GM23338 (cell line): ENCODE measurements around the gene ZBTB46. TPM values are rescaled to one million over a fixed set of nuclear protein-coding genes. Genes with fewer than 3 reads are reported as not detected.

Experiments
- ATAC-seq: fragments of 200-7000 bp; cut with Tn5 transposase; 3 replicates; pipeline ENCODE4 v1.9.1; 2020
- DNase-seq: peaks from one replicate; pipeline ENCODE4 v3.0.0-alpha.2; 2015; ENCODE audit warnings: low spot score
- H2AFZ ChIP-seq: fragments of 200-600 bp; sonication (generic); 2 replicates; pipeline ENCODE4 v1.8.0; 2016; ENCODE audit warnings: antibody characterized with exemption, mild to moderate bottlenecking, moderate library complexity
- H3F3A ChIP-seq: fragments of 200-600 bp; sonication (generic); replicated peaks from 2 replicates; pipeline ENCODE4 v1.8.0; 2017; ENCODE audit warnings: antibody characterized with exemption, mixed run types, low read depth
- H3K27ac ChIP-seq: fragments of 200-600 bp; sonication (generic); 2 replicates; pipeline ENCODE4 v1.6.1; 2016; ENCODE audit warnings: low read depth
- H3K27me3 ChIP-seq: fragments of 200-600 bp; sonication (generic); 2 replicates; pipeline ENCODE4 v1.8.0; 2016; ENCODE audit warnings: mild to moderate bottlenecking, mixed run types, moderate library complexity; ENCODE audit not compliant: insufficient read depth
- H3K36me3 ChIP-seq: fragments of 200-600 bp; sonication (generic); 2 replicates; pipeline ENCODE4 v1.8.0; 2016; ENCODE audit warnings: mild to moderate bottlenecking; ENCODE audit not compliant: insufficient read depth
- H3K4me1 ChIP-seq: fragments of 200-600 bp; sonication (generic); 2 replicates; pipeline ENCODE4 v1.8.0; 2016; ENCODE audit warnings: mild to moderate bottlenecking, moderate library complexity; ENCODE audit not compliant: insufficient read depth
- H3K4me2 ChIP-seq: fragments of 200-600 bp; sonication (generic); 2 replicates; pipeline ENCODE4 v1.7.1; 2017; ENCODE audit warnings: mixed run types
- H3K4me3 ChIP-seq: fragments of 200-600 bp; sonication (generic); 2 replicates; pipeline ENCODE4 v1.6.1; 2016; ENCODE audit warnings: mixed run types
- H3K79me2 ChIP-seq: fragments of 200-600 bp; sonication (generic); replicated peaks from 2 replicates; pipeline ENCODE4 v1.8.0; 2017; ENCODE audit warnings: mild to moderate bottlenecking; ENCODE audit not compliant: insufficient read depth
- H3K9me2 ChIP-seq: fragments of 200-600 bp; sonication (generic); 2 replicates; pipeline ENCODE4 v1.8.0; 2017; ENCODE audit not compliant: insufficient read depth
- H4K20me1 ChIP-seq: fragments of 200-600 bp; sonication (generic); replicated peaks from 2 replicates; pipeline ENCODE4 v1.8.0; 2017; ENCODE audit warnings: mild to moderate bottlenecking; ENCODE audit not compliant: insufficient read depth
- H3K27ac Mint-ChIP-seq: 2 replicates; pipeline ENCODE4 v1.8.0; 2020; ENCODE audit warnings: inconsistent platforms, mild to moderate bottlenecking, moderate library complexity, mixed read lengths
- H3K27me3 Mint-ChIP-seq: 3 replicates; pipeline ENCODE4 v1.8.0; 2022; ENCODE audit warnings: low read depth, mild to moderate bottlenecking, moderate library complexity, mixed read lengths, inconsistent platforms; ENCODE audit not compliant: insufficient read depth, poor library complexity
- H3K36me3 Mint-ChIP-seq: 3 replicates; pipeline ENCODE4 v1.8.0; 2021; ENCODE audit warnings: low read depth, mild to moderate bottlenecking, inconsistent platforms, moderate library complexity, mixed read lengths
- H3K4me1 Mint-ChIP-seq: 3 replicates; pipeline ENCODE4 v1.8.0; 2020; ENCODE audit warnings: mild to moderate bottlenecking, inconsistent platforms, mixed read lengths
- H3K4me3 Mint-ChIP-seq: 3 replicates; pipeline ENCODE4 v1.8.0; 2021; ENCODE audit warnings: moderate library complexity, mild to moderate bottlenecking, inconsistent platforms, mixed read lengths
- H3K9me3 Mint-ChIP-seq: 3 replicates; pipeline ENCODE4 v1.8.0; 2020; ENCODE audit warnings: moderate library complexity, mild to moderate bottlenecking, inconsistent platforms, mixed read lengths
- CREB1 ChIP-seq: fragments of 250-450 bp; sonication (Bioruptor Pico); IDR thresholded peaks from 2 replicates; pipeline ENCODE4 v1.5.0; 2020; ENCODE audit warnings: low read depth, mild to moderate bottlenecking, moderate library complexity
- ETS1 ChIP-seq: IDR thresholded peaks from 2 replicates; pipeline ENCODE4 v1.6.1; 2016; ENCODE audit warnings: antibody characterized with exemption
- EZH2 ChIP-seq: fragments of 200-600 bp; sonication (generic); IDR thresholded peaks from one replicate; pipeline ENCODE4 v1.8.0; 2017; ENCODE audit warnings: antibody characterized with exemption, mild to moderate bottlenecking, low read depth; ENCODE audit not compliant: unreplicated experiment
- EZH2phosphoT487 ChIP-seq: fragments of 200-600 bp; sonication (generic); IDR thresholded peaks from one replicate; pipeline ENCODE4 v1.8.1; 2018; ENCODE audit warnings: antibody characterized with exemption; ENCODE audit not compliant: unreplicated experiment
- JUNB ChIP-seq: IDR thresholded peaks from one replicate; pipeline ENCODE4 v1.6.1; 2016; ENCODE audit warnings: antibody characterized with exemption; ENCODE audit not compliant: unreplicated experiment
- NANOG ChIP-seq: IDR thresholded peaks from 2 replicates; pipeline ENCODE4 v1.6.1; 2016; ENCODE audit warnings: antibody characterized with exemption, borderline replicate concordance
- POLR2AphosphoS5 ChIP-seq: IDR thresholded peaks from 2 replicates; pipeline ENCODE4 v1.6.1; 2016; ENCODE audit warnings: antibody characterized with exemption, low read depth
- REST ChIP-seq: IDR thresholded peaks from one replicate; pipeline ENCODE4 v1.6.1; 2018; ENCODE audit warnings: antibody characterized with exemption; ENCODE audit not compliant: unreplicated experiment
- STAT1 ChIP-seq: IDR thresholded peaks from one replicate; pipeline ENCODE4 v1.6.1; 2016; ENCODE audit warnings: antibody characterized with exemption; ENCODE audit not compliant: unreplicated experiment
- ZNF114 ChIP-seq: fragments of 250-450 bp; sonication (Bioruptor Pico); IDR thresholded peaks from 2 replicates; pipeline ENCODE4 v1.5.0; 2020; ENCODE audit warnings: mild to moderate bottlenecking, moderate library complexity
- ZNF462 ChIP-seq: fragments of 250-450 bp; sonication (Bioruptor Pico); IDR thresholded peaks from 2 replicates; pipeline ENCODE4 v1.5.0; 2020; ENCODE audit warnings: mild to moderate bottlenecking, moderate library complexity
- polyA plus RNA-seq: library from polyadenylated mRNA; unstranded; fragments of >200 nt; fragmentation: Nextera tagmentation; extraction: Ambion mirVana; gene quantifications from 2 replicates; pipeline ENCODE4 v1.2.1, GENCODE V29; 2016
- total RNA-seq: library from RNA; depleted of rRNA; stranded (reverse); fragments of >200 nt; shearing (Covaris generic); gene quantifications from 2 replicates; pipeline ENCODE4 v1.2.3, GENCODE V29; 2014

The ZBTB46 gene
- total and polyA plus RNA-seq, 2 experiments from 2014 or later: 3.2 to 26.9 TPM

- Histone ChIP-seq H4K20me1 (peaks cover 12% of the 10 kb centered on the region), H3K27me3 (no peaks in the 10 kb centered on the region), H3K4me3 (no peak overlapping the region), H3K4me1 (no peaks in the 10 kb centered on the region), H3K27ac (no peak overlapping the region), H3K4me2 (no peak overlapping the region), H3K79me2 (peaks cover 87% of the 10 kb centered on the region), H3F3A (0 out of 2 replicates have a peak, but pooled peaks cover 12% of the 10 kb centered on the region), H3K36me3 (peaks cover 4% of the 10 kb centered on the region; the same call in 1 of the 2 replicates), H3K9me2 (no peaks in the 10 kb centered on the region), H2AFZ (no peak overlapping the region)
- ATAC-seq: no peak
- Mint-ChIP-seq H3K27me3 (peaks cover 2% of the 10 kb centered on the region), H3K4me3 (no peak overlapping the region), H3K36me3 (peaks cover 54% of the 10 kb centered on the region), H3K4me1 (peaks cover 4% of the 10 kb centered on the region), H3K27ac (no peak overlapping the region), H3K9me3 (no peaks in the 10 kb centered on the region)
- TF ChIP-seq JUNB (no peak), ZNF462 (CRISPR knock-in tag) (no peak)
- no peak for DNase-seq
Measured at GRCh38 chr20:63712191-63712590, 118.9 kb downstream of the ZBTB46 start.

- Mint-ChIP-seq H3K9me3 (no peaks in the 10 kb centered on the region), H3K4me3 (no peak overlapping the region), H3K4me1 (peaks cover 10% of the 10 kb centered on the region), H3K27ac (no peak overlapping the region), H3K36me3 (peaks cover 57% of the 10 kb centered on the region), H3K27me3 (peaks cover 9% of the 10 kb centered on the region)
- Histone ChIP-seq H3K27me3 (no peaks in the 10 kb centered on the region), H4K20me1 (peaks cover 13% of the 10 kb centered on the region), H3K27ac (no peak overlapping the region), H3K4me3 (no peak overlapping the region), H2AFZ (no peak overlapping the region), H3K4me1 (no peaks in the 10 kb centered on the region; the same call in 1 of the 2 replicates), H3K79me2 (peaks cover 85% of the 10 kb centered on the region), H3K9me2 (no peaks in the 10 kb centered on the region), H3F3A (peaks cover 17% of the 10 kb centered on the region; the same call in 1 of the 2 replicates), H3K4me2 (no peak overlapping the region), H3K36me3 (peaks cover 4% of the 10 kb centered on the region; the same call in 1 of the 2 replicates)
- no peak for ATAC-seq
- DNase-seq: no peak
- TF ChIP-seq CREB1 (CRISPR knock-in tag): no peak
- TF ChIP-seq ETS1: no peak
- no peak for TF ChIP-seq NANOG
- no peak for TF ChIP-seq REST
- TF ChIP-seq POLR2AphosphoS5: no peak
- TF ChIP-seq ZNF114 (CRISPR knock-in tag): no peak
- no peak for TF ChIP-seq EZH2
- TF ChIP-seq EZH2phosphoT487: no peak
- no peak for TF ChIP-seq STAT1
- TF ChIP-seq JUNB: no peak
Measured at GRCh38 chr20:63711085-63711645, 119.9 kb downstream of the ZBTB46 start.
